SK-N-SH (cell line): ENCODE measurements around the gene SLF2.

Source experiments
- ELF1 ChIP-seq: IDR thresholded peaks from 2 replicates; pipeline ENCODE4 v1.4.0; 2012
- FOSL2 ChIP-seq: IDR thresholded peaks from 2 replicates; pipeline ENCODE4 v1.4.0; 2012; ENCODE audit warnings: low read depth, mild to moderate bottlenecking, moderate library complexity, borderline replicate concordance
- IRF3 ChIP-seq: fragments of 150-350 bp; IDR thresholded peaks from 2 replicates; pipeline ENCODE4 v1.6.1; 2016; ENCODE audit warnings: mild to moderate bottlenecking, low read depth, low read length
- MXI1 ChIP-seq: IDR thresholded peaks from 2 replicates; pipeline ENCODE4 v1.6.1; 2012; ENCODE audit warnings: mild to moderate bottlenecking, low read depth, low read length, improper control_type of control experiment
- RAD21 ChIP-seq: IDR thresholded peaks from 2 replicates; pipeline ENCODE4 v1.6.1; 2012; ENCODE audit warnings: mild to moderate bottlenecking, low read length
- SIN3A ChIP-seq: IDR thresholded peaks from 2 replicates; pipeline ENCODE4 v1.6.1; 2012; ENCODE audit warnings: low read depth, mild to moderate bottlenecking, low read length, moderate library complexity, borderline replicate concordance
- TAF1 ChIP-seq: IDR thresholded peaks from 2 replicates; pipeline ENCODE4 v1.6.1; 2012; ENCODE audit warnings: low read depth, mild to moderate bottlenecking, low read length, moderate library complexity, borderline replicate concordance

- no peak for TF ChIP-seq SIN3A
- no peak; the same call in 1 of the 2 replicates for TF ChIP-seq FOSL2
- TF ChIP-seq MXI1: no peak
- TF ChIP-seq IRF3: no peak
- TF ChIP-seq TAF1: no peak
- TF ChIP-seq ELF1: no peak
- TF ChIP-seq RAD21: peak; percentile 80
Measured at GRCh38 chr10:100872034-100872791, 40.5 kb upstream of the SLF2 start.
